Measurements from ENCODE around the gene HILPDA.
A peak's percentile ranks its signal among the peaks of the same experiment; 100 is the strongest.
"Not testable (repeated sequence)": the region's sequence is repeated elsewhere in the genome, so short reads cannot be mapped to it uniquely, and the experiment has no call there.

Gene HILPDA

DNA sequence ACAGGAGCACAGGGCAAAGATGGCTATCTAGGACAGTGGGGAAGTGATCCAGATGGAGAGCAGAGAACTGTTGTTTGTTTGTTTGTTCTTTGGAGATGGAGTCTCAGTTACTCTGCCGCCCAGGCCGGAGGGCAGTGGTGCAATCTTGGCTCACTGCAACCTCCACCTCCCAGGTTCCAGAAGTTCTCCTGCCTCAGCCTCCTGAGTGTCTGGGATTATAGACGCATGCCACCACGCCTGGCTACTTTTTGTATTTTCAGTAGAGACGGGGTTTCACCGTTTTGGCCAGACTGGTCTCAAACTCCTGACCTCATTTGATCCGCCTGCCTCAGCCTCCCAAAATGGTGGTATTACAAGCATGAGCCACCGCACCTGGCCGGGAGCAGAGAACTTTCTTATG is 41.7 kb downstream of the HILPDA start:
- no peak overlapping the region for H3K4me2 ChIP-seq (ENCODE audit: low read depth, low read length)
- H3K9me3 ChIP-seq (replicated peaks; ENCODE audit: insufficient read depth, low read length), result no peaks in the 10 kb centered on the region
- peaks cover 10% of the 10 kb centered on the region; the same call in 1 of the 2 replicates for H3K36me3 ChIP-seq (replicated peaks; ENCODE audit: insufficient read depth, low read length)
- no peaks in the 10 kb centered on the region for H3K27me3 ChIP-seq (replicated peaks; ENCODE audit: insufficient read depth, low read length)
- H3K4me1 ChIP-seq (ENCODE audit: low read length), result no peaks in the 10 kb centered on the region
- H3K79me2 ChIP-seq (ENCODE audit: low read length), result no peaks in the 10 kb centered on the region
- no peaks in the 10 kb centered on the region for H3K9me2 ChIP-seq (replicated peaks; ENCODE audit: insufficient read depth, low read length)
- H3K27ac ChIP-seq (ENCODE audit: low read length), result no peak overlapping the region
- TF ChIP-seq, protein P1, sequence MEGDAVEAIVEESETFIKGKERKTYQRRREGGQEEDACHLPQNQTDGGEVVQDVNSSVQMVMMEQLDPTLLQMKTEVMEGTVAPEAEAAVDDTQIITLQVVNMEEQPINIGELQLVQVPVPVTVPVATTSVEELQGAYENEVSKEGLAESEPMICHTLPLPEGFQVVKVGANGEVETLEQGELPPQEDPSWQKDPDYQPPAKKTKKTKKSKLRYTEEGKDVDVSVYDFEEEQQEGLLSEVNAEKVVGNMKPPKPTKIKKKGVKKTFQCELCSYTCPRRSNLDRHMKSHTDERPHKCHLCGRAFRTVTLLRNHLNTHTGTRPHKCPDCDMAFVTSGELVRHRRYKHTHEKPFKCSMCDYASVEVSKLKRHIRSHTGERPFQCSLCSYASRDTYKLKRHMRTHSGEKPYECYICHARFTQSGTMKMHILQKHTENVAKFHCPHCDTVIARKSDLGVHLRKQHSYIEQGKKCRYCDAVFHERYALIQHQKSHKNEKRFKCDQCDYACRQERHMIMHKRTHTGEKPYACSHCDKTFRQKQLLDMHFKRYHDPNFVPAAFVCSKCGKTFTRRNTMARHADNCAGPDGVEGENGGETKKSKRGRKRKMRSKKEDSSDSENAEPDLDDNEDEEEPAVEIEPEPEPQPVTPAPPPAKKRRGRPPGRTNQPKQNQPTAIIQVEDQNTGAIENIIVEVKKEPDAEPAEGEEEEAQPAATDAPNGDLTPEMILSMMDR (IDR thresholded peaks at IDR 0.05; ENCODE audit: low read length), result no peak
- TF ChIP-seq EZH2 (optimal IDR thresholded peaks at IDR 0.05; ENCODE audit: low read depth, low read length), result no peak
- no peak for TF ChIP-seq EZH2phosphoT487 (IDR thresholded peaks at IDR 0.05; ENCODE audit: low read length)
- no peak overlapping the region for H3K9ac ChIP-seq (ENCODE audit: low read length)
- DNase-seq, result no peak
- no peak overlapping the region for H2AFZ ChIP-seq (ENCODE audit: low read length)
- H4K20me1 ChIP-seq (ENCODE audit: insufficient read depth, low read length), result no peaks in the 10 kb centered on the region
- no peak overlapping the region for H3K4me3 ChIP-seq (ENCODE audit: low read length)
- H3F3A ChIP-seq (ENCODE audit: insufficient read depth, low read length), result no peaks in the 10 kb centered on the region

DNA sequence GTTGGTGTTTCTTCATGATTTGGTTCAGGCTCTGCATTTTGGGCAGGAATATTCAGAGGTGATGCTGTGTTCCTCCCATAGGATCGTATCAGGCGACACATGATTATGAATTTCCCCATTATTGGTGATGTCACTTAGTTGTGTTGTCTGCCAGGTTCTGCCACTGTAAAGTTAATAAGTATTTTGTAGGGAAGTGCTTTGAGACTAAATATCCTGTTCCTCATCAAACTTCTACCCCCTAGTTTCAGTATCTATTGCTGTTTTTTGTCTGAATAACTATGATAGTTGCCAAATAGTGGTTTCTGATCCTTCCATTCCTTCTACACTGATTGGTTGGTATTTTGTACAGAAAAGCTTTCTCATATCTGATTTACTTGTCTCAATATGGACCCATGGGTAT is 49.7 kb downstream of the HILPDA start:
- not testable (repeated sequence) for H3K4me3 ChIP-seq (ENCODE audit: low read length); H3K79me2 ChIP-seq (ENCODE audit: low read length); H4K20me1 ChIP-seq (ENCODE audit: insufficient read depth, low read length); H3K9me2 ChIP-seq (replicated peaks; ENCODE audit: insufficient read depth, low read length); H3K9me3 ChIP-seq (replicated peaks; ENCODE audit: insufficient read depth, low read length); H3K27me3 ChIP-seq (replicated peaks; ENCODE audit: insufficient read depth, low read length); H2AFZ ChIP-seq (ENCODE audit: low read length); H3K36me3 ChIP-seq (replicated peaks; ENCODE audit: insufficient read depth, low read length); H3K9ac ChIP-seq (ENCODE audit: low read length)
- Histone ChIP-seq H3K4me2 (ENCODE audit: low read depth, low read length) (peak overlapping the region; percentile 32; the same call in 1 of the 2 replicates), H3K27ac (ENCODE audit: low read length) (peak overlapping the region; percentile 91; the same call in 1 of the 2 replicates), H3F3A (ENCODE audit: insufficient read depth, low read length) (peaks cover 34% of the 10 kb centered on the region), H3K4me1 (ENCODE audit: low read length) (peaks cover 37% of the 10 kb centered on the region)
- DNase-seq, result peak; percentile 16

DNA sequence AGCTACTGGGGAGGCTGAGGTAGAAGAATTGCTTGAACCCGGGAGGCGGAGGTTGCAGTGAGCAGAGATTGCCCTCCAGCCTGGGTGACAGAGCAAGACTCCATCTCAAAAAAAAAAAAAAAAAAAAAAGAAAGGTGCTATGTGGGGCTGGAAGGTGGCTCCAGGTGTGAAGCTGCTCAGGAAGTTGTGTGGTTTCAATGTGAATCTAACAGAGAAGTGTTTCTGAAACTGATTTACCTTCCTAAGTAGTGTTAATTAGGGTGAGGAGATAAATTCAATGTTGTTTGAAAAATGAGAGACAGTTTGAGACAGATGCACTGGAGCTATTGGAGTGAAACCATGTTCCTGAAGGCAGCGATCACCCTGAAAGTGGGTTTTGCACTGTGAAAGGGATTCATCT is 51.1 kb downstream of the HILPDA start:
- not testable (repeated sequence) for H3K9me3 ChIP-seq (replicated peaks; ENCODE audit: insufficient read depth, low read length); H3K79me2 ChIP-seq (ENCODE audit: low read length); H4K20me1 ChIP-seq (ENCODE audit: insufficient read depth, low read length); H3K36me3 ChIP-seq (replicated peaks; ENCODE audit: insufficient read depth, low read length); H3K9me2 ChIP-seq (replicated peaks; ENCODE audit: insufficient read depth, low read length); H2AFZ ChIP-seq (ENCODE audit: low read length); H3K27me3 ChIP-seq (replicated peaks; ENCODE audit: insufficient read depth, low read length)
- peak; percentile 95 for DNase-seq
- peak overlapping the region; percentile 43 for H3K4me3 ChIP-seq (ENCODE audit: low read length)
- peak overlapping the region; percentile 74 for H3K9ac ChIP-seq (ENCODE audit: low read length)
- peak overlapping the region; percentile 91 for H3K27ac ChIP-seq (ENCODE audit: low read length)
- H3F3A ChIP-seq (ENCODE audit: insufficient read depth, low read length), result peaks cover 34% of the 10 kb centered on the region
- H3K4me1 ChIP-seq (ENCODE audit: low read length), result peaks cover 37% of the 10 kb centered on the region
- H3K4me2 ChIP-seq (ENCODE audit: low read depth, low read length), result peak overlapping the region; percentile 83

DNA sequence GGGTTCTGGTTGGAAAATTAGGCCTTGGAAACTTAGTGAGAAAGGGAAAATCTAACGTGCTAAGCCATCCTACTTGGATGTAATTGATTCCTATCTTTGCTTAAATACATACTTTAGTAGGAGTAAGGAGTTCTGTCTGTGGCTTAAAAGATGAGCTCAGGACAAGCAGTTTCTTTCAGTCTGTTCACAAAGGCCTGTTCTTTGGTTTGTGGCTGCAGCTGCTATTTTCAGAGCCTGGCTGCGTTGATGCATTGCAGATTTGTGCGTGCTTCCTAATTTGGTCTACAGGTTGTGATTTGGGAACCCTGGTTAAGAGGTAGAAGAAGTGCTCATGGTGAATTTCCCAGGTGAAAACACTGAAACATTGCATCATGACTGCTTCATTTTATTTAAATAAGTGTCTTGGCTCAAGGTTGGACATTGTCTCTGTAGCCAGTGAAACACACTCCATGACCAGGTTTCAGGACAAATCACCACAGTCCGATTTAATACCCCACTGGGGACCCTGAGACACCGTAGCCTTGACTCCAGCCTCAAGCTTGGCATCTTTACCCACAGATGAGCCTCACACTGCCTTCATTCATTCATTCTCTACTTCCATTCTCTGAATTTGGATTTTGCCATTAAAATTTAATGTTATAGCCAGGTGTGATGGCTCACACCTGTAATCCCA is 51.8 kb downstream of the HILPDA start:
- Histone ChIP-seq H3K4me3 (ENCODE audit: low read length) (peak overlapping the region; percentile 43), H3K4me2 (ENCODE audit: low read depth, low read length) (peak overlapping the region; percentile 83), H3K4me1 (ENCODE audit: low read length) (peaks cover 37% of the 10 kb centered on the region), H3K27ac (ENCODE audit: low read length) (peak overlapping the region; percentile 91), H3F3A (ENCODE audit: insufficient read depth, low read length) (peaks cover 34% of the 10 kb centered on the region), H3K9ac (ENCODE audit: low read length) (peak overlapping the region; percentile 74)
- not testable (repeated sequence) for H3K9me2 ChIP-seq (replicated peaks; ENCODE audit: insufficient read depth, low read length); H3K9me3 ChIP-seq (replicated peaks; ENCODE audit: insufficient read depth, low read length); H2AFZ ChIP-seq (ENCODE audit: low read length); H3K79me2 ChIP-seq (ENCODE audit: low read length); H3K36me3 ChIP-seq (replicated peaks; ENCODE audit: insufficient read depth, low read length); H4K20me1 ChIP-seq (ENCODE audit: insufficient read depth, low read length); H3K27me3 ChIP-seq (replicated peaks; ENCODE audit: insufficient read depth, low read length)
- DNase-seq, result peak; percentile 76

All from MM.1S (cell line).